Thyroid gland (tissue), 4 donors: ENCODE results near the gene BRWD1.

Experiments used
- POLR2A ChIP-seq, 2 donors: fragments of 450-650 bp; IDR thresholded peaks; one replicate each; pipeline ENCODE4 v1.6.1; 2017; ENCODE audit warnings: antibody characterized with exemption in 2 of 2, mild to moderate bottlenecking in 2 of 2, moderate library complexity in 1 of 2
- TF ChIP-seq, protein P1 (sequence below), 6 experiments: fragments of 200-600 bp in 3 of 6; fragments of 450-650 bp in 3 of 6; sonication (generic) in 3 of 6; IDR thresholded peaks; one replicate each; pipeline ENCODE4 v1.5.1; 2016 to 2019; ENCODE audit warnings: antibody characterized with exemption in 6 of 6, mild to moderate bottlenecking in 2 of 6, inconsistent platforms in 1 of 6, moderate library complexity in 1 of 6

GRCh38 chr21:39185157-39185556 lies 128.3 kb downstream of the BRWD1 start:
- TF ChIP-seq, protein P1, sequence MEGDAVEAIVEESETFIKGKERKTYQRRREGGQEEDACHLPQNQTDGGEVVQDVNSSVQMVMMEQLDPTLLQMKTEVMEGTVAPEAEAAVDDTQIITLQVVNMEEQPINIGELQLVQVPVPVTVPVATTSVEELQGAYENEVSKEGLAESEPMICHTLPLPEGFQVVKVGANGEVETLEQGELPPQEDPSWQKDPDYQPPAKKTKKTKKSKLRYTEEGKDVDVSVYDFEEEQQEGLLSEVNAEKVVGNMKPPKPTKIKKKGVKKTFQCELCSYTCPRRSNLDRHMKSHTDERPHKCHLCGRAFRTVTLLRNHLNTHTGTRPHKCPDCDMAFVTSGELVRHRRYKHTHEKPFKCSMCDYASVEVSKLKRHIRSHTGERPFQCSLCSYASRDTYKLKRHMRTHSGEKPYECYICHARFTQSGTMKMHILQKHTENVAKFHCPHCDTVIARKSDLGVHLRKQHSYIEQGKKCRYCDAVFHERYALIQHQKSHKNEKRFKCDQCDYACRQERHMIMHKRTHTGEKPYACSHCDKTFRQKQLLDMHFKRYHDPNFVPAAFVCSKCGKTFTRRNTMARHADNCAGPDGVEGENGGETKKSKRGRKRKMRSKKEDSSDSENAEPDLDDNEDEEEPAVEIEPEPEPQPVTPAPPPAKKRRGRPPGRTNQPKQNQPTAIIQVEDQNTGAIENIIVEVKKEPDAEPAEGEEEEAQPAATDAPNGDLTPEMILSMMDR (IDR thresholded peaks at IDR 0.05) = no peak
- no peak for TF ChIP-seq POLR2A (IDR thresholded peaks at IDR 0.05)
